H9 (cell line): ENCODE results near the gene NT5C. TPM values are rescaled to one million over a fixed set of nuclear protein-coding genes. Genes with fewer than 3 reads are reported as not detected.

Experiments
- DNase-seq: peaks from one replicate; pipeline ENCODE4 v3.0.0-alpha.2; 2017
- H2AFZ ChIP-seq: one replicate; pipeline ENCODE4 v1.6.1; 2013; ENCODE audit warnings: mild to moderate bottlenecking, low read length, control low read depth, moderate library complexity
- H2AK5ac ChIP-seq: 2 replicates; pipeline ENCODE4 v1.6.1; 2013; ENCODE audit warnings: low read length, control low read depth, mixed read lengths; ENCODE audit not compliant: insufficient read length
- H2BK120ac ChIP-seq: one replicate; pipeline ENCODE4 v1.6.1; 2013; ENCODE audit warnings: low read depth, mild to moderate bottlenecking, low read length, control low read depth, inconsistent platforms; ENCODE audit not compliant: poor library complexity, severe bottlenecking
- H2BK12ac ChIP-seq: 2 replicates; pipeline ENCODE4 v1.6.1; 2013; ENCODE audit warnings: low read length, control low read depth, mixed read lengths, low read depth; ENCODE audit not compliant: insufficient read length
- H2BK15ac ChIP-seq: 2 replicates; pipeline ENCODE4 v1.6.1; 2013; ENCODE audit warnings: low read depth, low read length, control low read depth
- H2BK20ac ChIP-seq: one replicate; pipeline ENCODE4 v1.6.1; 2013; ENCODE audit warnings: low read depth, mild to moderate bottlenecking, low read length, control low read depth, inconsistent platforms; ENCODE audit not compliant: poor library complexity, severe bottlenecking
- H2BK5ac ChIP-seq: 2 replicates; pipeline ENCODE4 v1.6.1; 2013; ENCODE audit warnings: low read length, control low read depth, mixed read lengths; ENCODE audit not compliant: insufficient read length
- H3K14ac ChIP-seq: 2 replicates; pipeline ENCODE4 v1.6.1; 2013; ENCODE audit warnings: low read length, control low read depth; ENCODE audit not compliant: insufficient read depth
- H3K18ac ChIP-seq: 2 replicates; pipeline ENCODE4 v1.6.1; 2013; ENCODE audit warnings: low read depth, mild to moderate bottlenecking, mixed read lengths, low read length, control low read depth; ENCODE audit not compliant: insufficient read length
- H3K23ac ChIP-seq: 2 replicates; pipeline ENCODE4 v1.6.1; 2013; ENCODE audit warnings: low read length, control low read depth, mixed read lengths, low read depth; ENCODE audit not compliant: insufficient read length
- H3K23me2 ChIP-seq: 2 replicates; pipeline ENCODE4 v1.6.1; 2013; ENCODE audit warnings: low read depth, mild to moderate bottlenecking, mixed read lengths, low read length, control low read depth; ENCODE audit not compliant: insufficient read length, poor library complexity, severe bottlenecking
- H3K27ac ChIP-seq: 2 replicates; pipeline ENCODE4 v1.5.1; 2013; ENCODE audit warnings: low read length, control low read depth, mixed read lengths, low read depth; ENCODE audit not compliant: insufficient read length
- H3K27me3 ChIP-seq: 2 replicates; pipeline ENCODE4 v1.6.1; 2013; ENCODE audit warnings: low read length, control low read depth, inconsistent platforms; ENCODE audit not compliant: insufficient read depth
- H3K4ac ChIP-seq: 2 replicates; pipeline ENCODE4 v1.6.1; 2013; ENCODE audit warnings: low read depth, mild to moderate bottlenecking, control low read depth, inconsistent platforms, low read length, moderate library complexity
- H3K4me1 ChIP-seq: 2 replicates; pipeline ENCODE4 v1.6.1; 2013; ENCODE audit warnings: low read length, control low read depth, inconsistent platforms; ENCODE audit not compliant: insufficient read depth
- H3K4me2 ChIP-seq: 2 replicates; pipeline ENCODE4 v1.6.1; 2013; ENCODE audit warnings: low read length, control low read depth, mixed read lengths; ENCODE audit not compliant: insufficient read length, insufficient read depth
- H3K56ac ChIP-seq: 2 replicates; pipeline ENCODE4 v1.6.1; 2013; ENCODE audit warnings: low read depth, mild to moderate bottlenecking, mixed read lengths, low read length, control low read depth; ENCODE audit not compliant: insufficient read length
- H3K79me1 ChIP-seq: 2 replicates; pipeline ENCODE4 v1.6.1; 2013; ENCODE audit warnings: low read depth, mild to moderate bottlenecking, moderate library complexity, low read length, control low read depth, inconsistent platforms; ENCODE audit not compliant: insufficient read depth, poor library complexity, severe bottlenecking
- H3K79me2 ChIP-seq: 2 replicates; pipeline ENCODE4 v1.6.1; 2013; ENCODE audit warnings: low read length, control low read depth, inconsistent platforms; ENCODE audit not compliant: insufficient read depth
- H3K9ac ChIP-seq: 2 replicates; pipeline ENCODE4 v1.6.1; 2013; ENCODE audit warnings: low read length, control low read depth, mixed read lengths; ENCODE audit not compliant: insufficient read length; ENCODE audit errors: extremely low read depth
- H3K9me3 ChIP-seq: one replicate; pipeline ENCODE4 v1.6.1; 2013; ENCODE audit warnings: low read depth, low read length, inconsistent platforms; ENCODE audit not compliant: control insufficient read depth
- H3T11ph ChIP-seq: one replicate; pipeline ENCODE4 v1.6.1; 2013; ENCODE audit warnings: mild to moderate bottlenecking, low read length, control low read depth, inconsistent platforms
- H4K20me1 ChIP-seq: one replicate; pipeline ENCODE4 v1.6.1; 2013; ENCODE audit not compliant: control insufficient read depth, insufficient read length, insufficient read depth
- H4K5ac ChIP-seq: 2 replicates; pipeline ENCODE4 v1.6.1; 2013; ENCODE audit warnings: low read depth, mild to moderate bottlenecking, mixed read lengths, low read length, control low read depth; ENCODE audit not compliant: insufficient read length
- H4K8ac ChIP-seq: replicated peaks from 2 replicates; pipeline ENCODE4 v1.6.1; 2013; ENCODE audit warnings: low read length, control low read depth, mixed read lengths, low read depth; ENCODE audit not compliant: insufficient read length
- H4K91ac ChIP-seq: 2 replicates; pipeline ENCODE4 v1.6.1; 2013; ENCODE audit warnings: low read depth, mild to moderate bottlenecking, moderate library complexity, mixed read lengths, low read length, control low read depth; ENCODE audit not compliant: insufficient read length
- H3K27ac Mint-ChIP-seq, 3 experiments: 2 replicates in 2 of 3; 3 replicates in 1 of 3; pipeline ENCODE4 v1.8.0; 2020 to 2021; ENCODE audit warnings: mixed read lengths in 3 of 3, mild to moderate bottlenecking in 1 of 3, moderate library complexity in 1 of 3
- H3K27me3 Mint-ChIP-seq: 2 replicates; pipeline ENCODE4 v1.8.0; 2021; ENCODE audit warnings: low read depth, mild to moderate bottlenecking, moderate library complexity, mixed read lengths
- H3K36me3 Mint-ChIP-seq, 3 experiments: 2 replicates in 2 of 3; 3 replicates in 1 of 3; pipeline ENCODE4 v1.8.0; 2020 to 2021; ENCODE audit warnings: low read depth in 3 of 3, mixed read lengths in 3 of 3; ENCODE audit not compliant: insufficient read depth in 1 of 3
- H3K4me1 Mint-ChIP-seq, 2 experiments: 2 replicates each; pipeline ENCODE4 v1.8.0; 2020; ENCODE audit warnings: mixed read lengths in 2 of 2
- H3K4me3 Mint-ChIP-seq, 2 experiments: 2 replicates in 1 of 2; 3 replicates in 1 of 2; pipeline ENCODE4 v1.8.0; 2020 to 2021; ENCODE audit warnings: mild to moderate bottlenecking in 2 of 2, mixed read lengths in 2 of 2, moderate library complexity in 1 of 2
- H3K9me3 Mint-ChIP-seq, 2 experiments: 2 replicates in 1 of 2; 3 replicates in 1 of 2; pipeline ENCODE4 v1.8.0; 2020; ENCODE audit warnings: mild to moderate bottlenecking in 2 of 2, mixed read lengths in 2 of 2, moderate library complexity in 1 of 2
- WGBS: extraction: QIAGEN DNeasy Blood & Tissue Kit; methylation state at CpG from one replicate; pipeline ENCODE4 v1.1.7; 2013; ENCODE audit warnings: missing lambda C conversion rate, low lambda C conversion rate, mixed read lengths; ENCODE audit not compliant: insufficient read length; ENCODE audit errors: extremely low coverage; 5-methylcytosine and 5-hydroxymethylcytosine counted together
- total RNA-seq: library from RNA; stranded (reverse); gene quantifications from 2 replicates; pipeline ENCODE4 v1.2.1, GENCODE V29; 2021
- TF ChIP-seq, protein P1 (sequence below): fragments of 200-600 bp; sonication (generic); conservative IDR thresholded peaks from 3 replicates; pipeline ENCODE4 v1.8.0; 2021; ENCODE audit warnings: antibody characterized with exemption, mild to moderate bottlenecking

Gene NT5C
- total RNA-seq, 1 experiment from 2014 or later, result 77.7 TPM

DNA sequence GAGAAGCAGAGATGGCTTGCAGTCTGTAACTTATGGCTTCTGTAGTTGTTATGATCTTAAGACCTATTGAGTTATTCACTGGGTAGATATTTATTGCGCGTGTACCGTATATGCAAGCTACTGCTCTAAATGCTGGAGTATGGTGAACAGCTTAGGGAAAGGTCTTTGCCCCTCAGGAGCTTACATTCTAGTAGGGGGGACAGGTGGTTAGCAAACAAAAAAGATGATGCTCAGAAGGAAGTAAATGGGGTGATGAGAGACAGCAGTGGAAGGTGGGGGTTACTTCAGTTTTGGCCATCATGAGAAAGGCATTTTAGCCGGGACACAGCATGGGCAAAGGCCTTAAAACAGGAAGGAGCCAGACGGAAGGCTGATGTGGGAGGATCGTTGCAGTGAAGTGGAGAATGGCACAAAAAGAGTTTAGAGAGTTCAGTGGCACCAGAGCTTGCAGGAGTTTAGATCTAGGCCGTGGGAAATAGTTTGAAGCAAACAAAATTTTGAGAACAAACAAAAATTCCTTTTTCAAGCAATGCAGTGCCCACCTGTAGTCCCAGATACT, 19.7 kb downstream of the NT5C start:
- Mint-ChIP-seq H3K4me1 (peaks cover 22 to 23% of the 10 kb centered on the region in 2 experiments), H3K36me3 (peaks cover 9 to 29% (median 19%) of the 10 kb centered on the region in 3 experiments; a peak in 6 of 7 replicates), H3K27ac (peak overlapping the region in 2 of 3 experiments; percentile 23 to 65; a peak in 4 of 7 replicates), H3K9me3 (no peaks in the 10 kb centered on the region), H3K27me3 (peaks cover 5% of the 10 kb centered on the region), H3K4me3 (peak overlapping the region in 1 of 2 experiments; percentile 47; a peak in 2 of 5 replicates)
- Histone ChIP-seq H3K27ac (no peak overlapping the region), H2BK12ac (no peak overlapping the region), H3K9ac (no peak overlapping the region), H2BK5ac (no peak overlapping the region), H3K14ac (no peak overlapping the region), H3K23me2 (peaks cover 7% of the 10 kb centered on the region), H2BK120ac (no peak overlapping the region), H2BK20ac (no peak overlapping the region), H2BK15ac (no peak overlapping the region), H3K4ac (no peak overlapping the region), H4K91ac (no peak overlapping the region), H3K4me1 (no peaks in the 10 kb centered on the region), H3K9me3 (no peaks in the 10 kb centered on the region), H3K27me3 (no peaks in the 10 kb centered on the region), H3K18ac (no peak overlapping the region), H3T11ph (no peak overlapping the region), H3K56ac (no peak overlapping the region), H2AFZ (no peak overlapping the region), H4K20me1 (no peaks in the 10 kb centered on the region), H4K8ac (no peak overlapping the region), H3K79me1 (peaks cover 3% of the 10 kb centered on the region), H3K79me2 (no peaks in the 10 kb centered on the region), H4K5ac (no peak overlapping the region), H3K23ac (no peak overlapping the region), H2AK5ac (no peak overlapping the region), H3K4me2 (no peak overlapping the region)
- DNase-seq, result no peak
- WGBS, result no CpG with 5 or more reads among the region's 7 CpGs
- TF ChIP-seq, protein P1, sequence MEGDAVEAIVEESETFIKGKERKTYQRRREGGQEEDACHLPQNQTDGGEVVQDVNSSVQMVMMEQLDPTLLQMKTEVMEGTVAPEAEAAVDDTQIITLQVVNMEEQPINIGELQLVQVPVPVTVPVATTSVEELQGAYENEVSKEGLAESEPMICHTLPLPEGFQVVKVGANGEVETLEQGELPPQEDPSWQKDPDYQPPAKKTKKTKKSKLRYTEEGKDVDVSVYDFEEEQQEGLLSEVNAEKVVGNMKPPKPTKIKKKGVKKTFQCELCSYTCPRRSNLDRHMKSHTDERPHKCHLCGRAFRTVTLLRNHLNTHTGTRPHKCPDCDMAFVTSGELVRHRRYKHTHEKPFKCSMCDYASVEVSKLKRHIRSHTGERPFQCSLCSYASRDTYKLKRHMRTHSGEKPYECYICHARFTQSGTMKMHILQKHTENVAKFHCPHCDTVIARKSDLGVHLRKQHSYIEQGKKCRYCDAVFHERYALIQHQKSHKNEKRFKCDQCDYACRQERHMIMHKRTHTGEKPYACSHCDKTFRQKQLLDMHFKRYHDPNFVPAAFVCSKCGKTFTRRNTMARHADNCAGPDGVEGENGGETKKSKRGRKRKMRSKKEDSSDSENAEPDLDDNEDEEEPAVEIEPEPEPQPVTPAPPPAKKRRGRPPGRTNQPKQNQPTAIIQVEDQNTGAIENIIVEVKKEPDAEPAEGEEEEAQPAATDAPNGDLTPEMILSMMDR, result no peak
